GM19025 (cell line): ENCODE data around the gene GSPT2.
"Not testable (repeated sequence)": the region's sequence is repeated elsewhere in the genome, so short reads cannot be mapped to it uniquely, and the experiment has no call there.

Source experiments
- ATAC-seq: cut with Tn5 transposase; IDR thresholded peaks from one replicate; pipeline ENCODE4 v1.9.1; 2021; ENCODE audit warnings: mild to moderate bottlenecking, low read depth, moderate library complexity; ENCODE audit not compliant: unreplicated experiment

The GSPT2 gene

DNA sequence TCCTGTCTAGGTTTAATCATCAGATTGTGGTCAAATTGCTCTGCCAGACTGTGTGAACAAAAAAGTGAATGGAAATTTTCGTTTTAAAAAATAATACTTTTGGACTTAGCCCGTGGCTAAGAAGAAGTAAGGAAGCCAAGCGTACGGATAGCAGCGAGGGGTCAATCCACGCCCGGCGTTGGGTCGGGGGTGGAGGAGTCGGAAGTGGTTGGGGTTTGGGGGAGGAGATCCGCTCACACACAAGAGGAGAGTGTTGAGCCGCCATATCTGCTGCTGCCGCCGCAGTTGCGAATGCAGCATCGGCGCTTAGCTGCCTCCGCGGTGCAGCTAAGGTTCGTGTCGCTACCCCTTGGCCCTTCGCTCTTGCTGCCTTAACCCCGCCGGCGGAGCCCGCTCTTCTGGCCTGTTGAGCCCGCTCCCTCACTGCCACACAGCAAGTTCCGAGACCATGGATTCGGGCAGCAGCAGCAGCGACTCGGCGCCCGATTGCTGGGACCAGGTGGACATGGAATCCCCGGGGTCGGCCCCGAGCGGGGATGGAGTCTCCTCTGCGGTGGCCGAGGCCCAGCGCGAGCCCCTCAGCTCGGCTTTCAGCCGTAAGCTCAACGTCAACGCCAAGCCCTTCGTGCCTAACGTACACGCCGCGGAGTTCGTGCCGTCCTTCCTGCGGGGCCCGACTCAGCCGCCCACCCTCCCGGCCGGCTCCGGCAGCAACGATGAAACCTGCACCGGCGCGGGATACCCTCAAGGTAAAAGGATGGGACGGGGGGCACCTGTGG is at the start of gene GSPT2:
Gene GSPT2 (plus strand): TSS at position 264 of the 779 bp plus-strand sequence. CDS start 185 bp downstream, at position 449.
- ATAC-seq = peak; percentile 91

DNA sequence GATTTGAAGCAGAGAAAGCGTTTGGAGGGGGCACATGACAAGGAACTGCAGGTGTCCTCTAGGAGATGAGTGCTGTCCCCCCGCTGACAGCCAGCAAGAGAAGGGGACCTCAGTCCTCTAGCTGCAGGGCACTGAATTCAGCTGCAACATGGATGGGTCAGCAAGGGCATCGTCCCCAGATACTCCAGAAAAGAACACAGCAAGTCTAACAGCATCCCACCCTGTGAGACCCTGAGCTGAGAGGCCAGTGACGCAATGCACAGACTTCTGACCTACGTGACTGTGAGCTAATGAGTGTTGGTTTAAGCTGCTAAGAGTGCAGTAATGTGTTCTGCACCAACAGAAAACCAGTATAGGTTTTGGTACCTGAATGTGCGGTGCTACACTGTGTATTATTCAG is 49.0 kb upstream of the GSPT2 start:
- no peak for ATAC-seq

DNA sequence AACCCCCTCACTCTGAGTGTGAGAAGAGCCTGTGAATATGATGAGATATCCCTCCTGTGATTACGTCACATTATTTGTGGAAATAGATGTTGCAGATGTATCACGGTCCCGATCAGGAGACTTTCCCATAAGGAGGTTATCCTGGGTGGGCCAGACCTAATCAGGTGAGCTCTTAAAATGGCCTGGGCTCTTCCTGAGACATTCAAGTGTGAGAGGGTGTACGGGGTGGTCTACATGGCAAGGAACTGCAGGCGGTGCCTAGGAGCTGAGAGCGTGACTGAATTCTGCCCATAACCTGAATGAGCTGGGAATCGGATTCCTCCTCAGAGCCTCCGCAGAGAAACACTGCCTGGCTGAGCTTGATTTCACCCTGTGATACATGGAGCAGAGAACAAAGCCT is 45.8 kb upstream of the GSPT2 start:
- no peak for ATAC-seq

- not testable (repeated sequence) for ATAC-seq
Measured at GRCh38 chrX:51710277-51711164, 32.7 kb upstream of the GSPT2 start, which contains the start of gene CENPVL1. Gene CENPVL1 (plus strand): TSS chrX:51710512. CDS start chrX:51710512, 0 bp downstream.

GRCh38 chrX:51712943-51713647 is 30.1 kb upstream of the GSPT2 start:
- ATAC-seq = not testable (repeated sequence)

DNA sequence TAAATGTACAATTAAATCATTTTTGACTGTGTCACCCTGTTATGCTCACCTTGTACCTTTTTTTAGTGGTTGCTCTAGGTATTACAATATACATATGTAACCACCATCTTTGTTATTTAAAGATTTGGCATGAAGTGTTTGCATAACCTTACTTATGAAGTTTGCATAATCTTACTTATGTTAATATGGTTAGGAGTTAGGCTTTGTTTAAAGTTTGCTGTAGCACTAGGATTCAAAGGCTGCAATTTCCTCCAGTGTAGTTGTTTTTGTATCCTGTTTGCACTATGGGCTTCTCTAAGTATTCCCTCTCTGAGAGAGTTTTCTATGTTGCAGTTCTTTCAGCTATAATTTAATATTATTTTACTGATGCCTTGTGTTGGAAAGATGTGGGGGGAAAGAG is 15.0 kb upstream of the GSPT2 start:
- ATAC-seq = no peak

DNA sequence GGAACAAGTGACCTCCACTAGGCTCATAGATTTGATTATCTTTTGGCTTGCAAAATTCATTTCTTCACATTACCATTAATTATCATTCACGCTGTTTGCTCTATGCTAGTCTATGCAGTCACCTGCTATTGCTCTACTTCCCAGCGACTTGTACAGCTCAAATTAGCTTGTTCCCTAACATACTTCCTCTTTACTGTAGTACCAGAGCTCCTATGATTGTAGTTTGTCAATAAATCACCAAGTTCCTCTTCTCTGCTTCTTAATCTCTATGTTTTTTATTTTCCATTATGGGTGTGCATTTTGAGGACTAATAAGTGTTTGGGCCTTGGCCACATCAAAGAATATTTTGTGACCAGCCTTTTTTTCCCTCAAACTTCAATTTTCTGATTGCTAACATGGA is 6.2 kb upstream of the GSPT2 start:
- no peak for ATAC-seq

GRCh38 chrX:51742586-51742985 is 656 bp upstream of the GSPT2 start:
- ATAC-seq = no peak

GRCh38 chrX:51747671-51748070 is 4.4 kb downstream of the GSPT2 start:
- no peak for ATAC-seq

GRCh38 chrX:51759055-51759839 is 16.0 kb downstream of the GSPT2 start:
- no peak for ATAC-seq

DNA sequence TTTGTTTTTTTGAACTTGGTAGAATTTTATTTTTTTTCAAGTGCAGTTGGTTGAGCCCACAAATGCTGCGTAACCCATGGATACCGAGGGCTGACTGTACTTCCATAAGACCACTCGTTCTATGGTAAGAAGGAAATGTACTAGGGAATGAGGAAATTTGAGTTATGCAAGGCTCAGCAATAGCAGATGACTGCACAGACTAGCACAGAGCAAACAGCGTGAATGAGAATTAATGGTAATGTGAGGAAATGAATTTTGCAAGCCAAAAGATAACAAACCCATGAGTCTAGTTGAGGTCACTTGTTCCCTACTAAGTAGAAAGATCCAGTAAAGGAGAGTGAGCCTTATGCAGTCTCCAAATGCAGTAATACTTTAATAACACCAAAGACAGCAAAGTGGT is 17.4 kb downstream of the GSPT2 start:
- no peak for ATAC-seq

DNA sequence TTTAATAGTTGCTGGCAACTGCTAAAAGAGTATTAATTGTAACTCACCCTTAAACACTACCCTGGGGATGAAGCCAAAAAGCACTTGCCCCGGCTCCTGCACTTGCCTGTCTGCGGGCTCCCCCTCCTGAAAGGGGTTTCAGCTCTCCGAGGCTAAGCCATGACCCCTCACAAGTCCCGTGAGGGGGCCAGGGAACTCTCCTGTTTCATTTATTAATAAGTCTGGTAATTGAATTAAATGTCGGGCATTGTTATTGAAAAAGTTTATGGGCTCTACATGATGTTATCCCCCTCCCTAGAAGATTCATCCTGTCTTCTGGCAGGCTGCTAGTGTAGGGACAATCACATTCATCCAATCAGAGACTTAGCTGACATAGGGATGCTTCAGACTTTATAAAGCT is 23.3 kb downstream of the GSPT2 start:
- no peak for ATAC-seq

DNA sequence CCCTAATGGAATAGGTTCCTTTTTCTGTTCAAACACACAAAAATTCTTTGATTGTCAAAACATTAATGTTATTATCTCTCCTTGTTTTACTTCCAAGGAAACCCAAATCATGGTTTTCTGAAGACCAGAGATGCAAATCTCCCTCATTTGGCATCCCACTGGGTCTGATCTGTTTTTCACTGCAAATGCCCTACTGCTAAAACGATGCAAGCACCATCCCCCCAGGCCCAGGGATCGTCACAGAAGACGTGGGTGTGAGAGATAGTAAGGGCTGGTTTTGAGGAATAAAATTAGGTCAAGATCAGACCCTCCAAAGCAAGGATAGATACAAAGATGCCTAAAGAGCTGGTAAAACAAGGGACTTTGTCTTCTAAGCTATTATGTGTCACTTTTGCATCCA is 33.6 kb downstream of the GSPT2 start:
- no peak for ATAC-seq

DNA sequence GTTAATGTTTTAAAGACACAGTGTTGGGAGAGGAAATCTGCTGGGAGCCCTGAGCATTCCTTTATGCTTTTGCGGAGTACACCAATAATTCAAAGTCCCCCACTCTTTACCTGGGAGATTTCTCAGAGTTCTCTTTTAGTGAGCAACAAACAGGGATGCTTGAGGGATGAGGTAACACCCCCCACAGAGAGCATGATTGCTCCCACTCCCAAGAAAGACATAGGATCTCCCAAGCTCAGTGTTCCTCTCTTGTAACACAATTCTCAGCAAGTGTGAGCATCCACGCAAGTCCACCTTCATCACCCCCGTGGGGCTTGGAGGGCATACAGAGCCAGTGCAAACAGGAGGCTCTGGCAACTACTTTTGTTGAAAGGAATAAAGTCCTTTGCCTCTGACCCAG is 36.1 kb downstream of the GSPT2 start:
- ATAC-seq = no peak

- no peak for ATAC-seq
Measured at GRCh38 chrX:51795136-51795535, 51.9 kb downstream of the GSPT2 start.
